Activated CD8-positive, alpha-beta memory T cell treated with anti-CD3 and anti-CD28 coated beads for 1 hour (primary cell): Measurements from ENCODE around the gene ALPI.
"Not testable (repeated sequence)": the region's sequence is repeated elsewhere in the genome, so short reads cannot be mapped to it uniquely, and the experiment has no call there.

Source experiments
- DNase-seq, 2 donors: peaks; one replicate each; pipeline ENCODE4 v3.0.0-alpha.2; 2020; ENCODE audit warnings: low read depth in 1 of 2; ENCODE audit errors: extremely low read depth in 1 of 2

Gene ALPI

GRCh38 chr2:232455426-232456255 is at the start of gene ALPI:
Gene ALPI (plus strand): TSS chr2:232456153. CDS start chr2:232456200, 47 bp downstream.
- no peak for DNase-seq

GRCh38 chr2:232406556-232407310 is 49.2 kb upstream of the ALPI start, which contains the start of gene ALPG:
Gene ALPG (plus strand): TSS chr2:232406844. CDS start chr2:232406895, 51 bp downstream.
- no peak for DNase-seq

- DNase-seq, result not testable (repeated sequence)
Observed at GRCh38 chr2:232407428-232408150, 48.4 kb upstream of the ALPI start.

- DNase-seq, result not testable (repeated sequence)
Observed at GRCh38 chr2:232408269-232408668, 47.7 kb upstream of the ALPI start.

GRCh38 chr2:232409617-232410016 is 46.3 kb upstream of the ALPI start:
- not testable (repeated sequence) for DNase-seq

GRCh38 chr2:232410238-232410900 is 45.6 kb upstream of the ALPI start:
- no peak for DNase-seq

- DNase-seq, result no peak
Observed at GRCh38 chr2:232411901-232412629, 43.9 kb upstream of the ALPI start.

GRCh38 chr2:232412986-232413385 is 43.0 kb upstream of the ALPI start:
- no peak for DNase-seq

GRCh38 chr2:232415138-232415690 is 40.7 kb upstream of the ALPI start:
- no peak for DNase-seq

GRCh38 chr2:232415736-232416520 is 40.0 kb upstream of the ALPI start:
- DNase-seq, result no peak

GRCh38 chr2:232416521-232417470 is 39.2 kb upstream of the ALPI start:
- no peak for DNase-seq

- DNase-seq, result no peak
Observed at GRCh38 chr2:232417489-232417888, 38.5 kb upstream of the ALPI start.

- DNase-seq, result no peak
Observed at GRCh38 chr2:232418056-232418455, 37.9 kb upstream of the ALPI start.

GRCh38 chr2:232418466-232419244 is 37.3 kb upstream of the ALPI start:
- DNase-seq, result no peak

- no peak for DNase-seq
Observed at GRCh38 chr2:232419245-232420072, 36.5 kb upstream of the ALPI start.

- no peak for DNase-seq
Observed at GRCh38 chr2:232420073-232420454, 35.9 kb upstream of the ALPI start.
